Activated B cell treated with CpG ODN at 0.5 μM for 24 hours (primary cell): Measurements from ENCODE around the gene MCHR2. TPM values are rescaled to one million over a fixed set of nuclear protein-coding genes. Genes with fewer than 3 reads are reported as not detected.

Source experiments
- ATAC-seq: fragments of 200-7000 bp; cut with Tn5 transposase; one replicate; pipeline ENCODE4 v1.10.0; 2021; ENCODE audit warnings: low read depth, mild to moderate bottlenecking, moderate library complexity
- CTCF ChIA-PET: fragments of 350-600 bp; sonication (Branson Sonifier 250); formaldehyde crosslinking; loops from one replicate; lab custom pipeline; 2021; ENCODE audit warnings: antibody characterized with exemption; lab: Charles Lee
- POLR2A ChIA-PET: fragments of 350-600 bp; sonication (Branson Sonifier 250); formaldehyde crosslinking; loops from one replicate; lab custom pipeline; 2021; ENCODE audit warnings: antibody characterized with exemption; lab: Charles Lee
- DNase-seq: peaks from one replicate; pipeline ENCODE4 v3.0.0; 2022
- H3K27ac Mint-ChIP-seq: one replicate; pipeline ENCODE4 v1.8.0; 2020; ENCODE audit warnings: mixed read lengths
- H3K27me3 Mint-ChIP-seq: one replicate; pipeline ENCODE4 v1.8.0; 2021; ENCODE audit warnings: mixed read lengths
- H3K36me3 Mint-ChIP-seq: one replicate; pipeline ENCODE4 v1.8.0; 2021; ENCODE audit warnings: low read depth, mixed read lengths
- H3K4me1 Mint-ChIP-seq: one replicate; pipeline ENCODE4 v1.8.0; 2021; ENCODE audit warnings: mixed read lengths
- H3K4me3 Mint-ChIP-seq: one replicate; pipeline ENCODE4 v1.8.0; 2020; ENCODE audit warnings: mild to moderate bottlenecking, mixed read lengths
- H3K9me3 Mint-ChIP-seq: one replicate; pipeline ENCODE4 v1.8.0; 2020; ENCODE audit warnings: mixed read lengths
- intact Hi-C: fragments of 100-400 bp; cut with micrococcal nuclease; formaldehyde crosslinking; loops from one replicate; pipeline ENCODE4 v1.15.1; 2024
- total RNA-seq: library from RNA; stranded (reverse); gene quantifications from 2 replicates; pipeline ENCODE4 v1.2.3, GENCODE V29; 2022
- TF ChIP-seq, protein P1 (sequence below): fragments of 200-600 bp; IDR thresholded peaks from one replicate; pipeline ENCODE4 v1.8.0; 2022; ENCODE audit warnings: antibody characterized with exemption, mild to moderate bottlenecking

Gene MCHR2
- total RNA-seq, 1 donor from 2014 or later = not detected

GRCh38 chr6:99887066-99887465, 107.0 kb downstream of the MCHR2 start:
- TF ChIP-seq, protein P1, sequence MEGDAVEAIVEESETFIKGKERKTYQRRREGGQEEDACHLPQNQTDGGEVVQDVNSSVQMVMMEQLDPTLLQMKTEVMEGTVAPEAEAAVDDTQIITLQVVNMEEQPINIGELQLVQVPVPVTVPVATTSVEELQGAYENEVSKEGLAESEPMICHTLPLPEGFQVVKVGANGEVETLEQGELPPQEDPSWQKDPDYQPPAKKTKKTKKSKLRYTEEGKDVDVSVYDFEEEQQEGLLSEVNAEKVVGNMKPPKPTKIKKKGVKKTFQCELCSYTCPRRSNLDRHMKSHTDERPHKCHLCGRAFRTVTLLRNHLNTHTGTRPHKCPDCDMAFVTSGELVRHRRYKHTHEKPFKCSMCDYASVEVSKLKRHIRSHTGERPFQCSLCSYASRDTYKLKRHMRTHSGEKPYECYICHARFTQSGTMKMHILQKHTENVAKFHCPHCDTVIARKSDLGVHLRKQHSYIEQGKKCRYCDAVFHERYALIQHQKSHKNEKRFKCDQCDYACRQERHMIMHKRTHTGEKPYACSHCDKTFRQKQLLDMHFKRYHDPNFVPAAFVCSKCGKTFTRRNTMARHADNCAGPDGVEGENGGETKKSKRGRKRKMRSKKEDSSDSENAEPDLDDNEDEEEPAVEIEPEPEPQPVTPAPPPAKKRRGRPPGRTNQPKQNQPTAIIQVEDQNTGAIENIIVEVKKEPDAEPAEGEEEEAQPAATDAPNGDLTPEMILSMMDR = no peak
- CTCF ChIA-PET = no interaction called here
- no peak overlapping the region for H3K27ac Mint-ChIP-seq
- no peak overlapping the region for H3K4me3 Mint-ChIP-seq
- POLR2A ChIA-PET = no interaction called here
- DNase-seq (no peak), ATAC-seq (no peak)
- H3K9me3 Mint-ChIP-seq = peaks cover 2% of the 10 kb centered on the region
- H3K27me3 Mint-ChIP-seq = peaks cover 6% of the 10 kb centered on the region
- no peaks in the 10 kb centered on the region for H3K36me3 Mint-ChIP-seq
- H3K4me1 Mint-ChIP-seq = no peaks in the 10 kb centered on the region
- intact Hi-C loops = no loop called here

DNA sequence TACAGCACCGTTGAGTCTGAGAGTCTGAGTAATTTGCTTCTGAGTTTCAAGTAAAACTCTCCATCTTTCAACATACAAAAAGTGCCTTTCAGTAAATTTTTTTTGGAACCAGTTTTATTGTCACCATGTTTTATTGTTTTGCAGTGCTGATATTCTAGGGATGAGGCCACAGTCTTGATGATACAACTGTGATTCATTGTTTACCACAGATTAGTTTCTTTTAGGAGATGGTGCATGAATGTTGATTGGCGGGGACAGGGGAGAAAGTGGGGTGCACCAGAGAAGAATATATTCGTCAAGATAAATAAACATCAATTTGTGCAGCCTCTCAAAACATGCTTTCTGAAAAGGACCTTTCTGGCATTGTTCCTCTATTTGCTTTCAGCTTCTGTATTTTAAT, 109.0 kb downstream of the MCHR2 start:
- H3K36me3 Mint-ChIP-seq = no peaks in the 10 kb centered on the region
- TF ChIP-seq, protein P1 = no peak
- H3K4me1 Mint-ChIP-seq = no peaks in the 10 kb centered on the region
- CTCF ChIA-PET = no interaction called here
- H3K27me3 Mint-ChIP-seq = peaks cover 6% of the 10 kb centered on the region
- no peak for DNase-seq
- H3K4me3 Mint-ChIP-seq = no peak overlapping the region
- no peak for ATAC-seq
- POLR2A ChIA-PET = no interaction called here
- H3K27ac Mint-ChIP-seq = no peak overlapping the region
- intact Hi-C loops = no loop called here
- H3K9me3 Mint-ChIP-seq = peaks cover 2% of the 10 kb centered on the region

DNA sequence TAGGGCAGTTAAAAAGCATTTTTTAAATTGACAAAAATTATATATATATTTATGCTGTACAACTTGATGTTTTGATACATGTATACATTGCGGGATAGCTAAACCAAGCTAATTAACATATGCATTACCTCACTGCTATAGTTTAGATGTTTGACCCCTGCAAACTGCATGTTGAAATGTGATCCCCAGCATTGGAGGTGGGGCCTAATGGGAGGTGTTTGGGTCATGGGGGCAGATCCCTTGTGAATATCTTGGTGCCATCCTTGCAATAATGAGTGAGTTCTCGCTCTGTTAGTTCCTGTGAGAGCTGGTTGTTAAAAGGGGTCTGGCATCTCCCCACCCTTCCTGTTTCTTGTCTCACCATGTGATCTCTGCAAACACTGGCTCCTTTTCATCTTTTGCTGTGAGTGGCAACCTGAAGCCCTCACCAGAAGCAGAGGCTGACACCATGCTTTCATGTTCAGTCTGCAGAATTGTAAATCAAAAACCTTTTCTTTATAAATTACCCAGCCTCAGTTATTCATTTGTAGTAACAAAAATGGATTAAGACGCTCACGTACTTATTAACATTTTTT, 111.8 kb downstream of the MCHR2 start:
- POLR2A ChIA-PET = no interaction called here
- no peaks in the 10 kb centered on the region for H3K4me1 Mint-ChIP-seq
- no peaks in the 10 kb centered on the region for H3K36me3 Mint-ChIP-seq
- peaks cover 5% of the 10 kb centered on the region for H3K27me3 Mint-ChIP-seq
- no peak overlapping the region for H3K4me3 Mint-ChIP-seq
- no peaks in the 10 kb centered on the region for H3K9me3 Mint-ChIP-seq
- H3K27ac Mint-ChIP-seq = no peak overlapping the region
- CTCF ChIA-PET = no interaction called here
- intact Hi-C loops = no loop called here
- no peak for DNase-seq
- no peak for ATAC-seq
- TF ChIP-seq, protein P1 = no peak

DNA sequence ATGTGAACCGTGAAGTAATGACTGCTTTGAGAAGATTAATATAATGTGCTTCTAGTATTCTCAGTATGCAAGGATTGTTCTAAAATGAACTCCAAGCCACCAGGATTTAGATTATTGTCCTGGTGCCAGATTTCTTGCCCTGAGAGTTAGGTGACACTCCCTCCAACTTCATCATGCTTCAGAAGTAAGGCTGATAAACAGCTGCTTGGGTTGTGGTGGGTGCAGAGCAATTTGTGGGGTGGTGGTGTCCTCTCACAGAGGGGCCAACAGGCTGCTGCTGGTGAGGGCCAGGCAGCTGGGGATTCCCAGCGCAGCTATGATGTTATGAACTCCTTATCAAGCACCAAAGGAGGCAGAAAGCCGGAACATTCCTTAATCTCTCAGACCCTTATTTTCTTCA, 114.6 kb downstream of the MCHR2 start:
- no peak for DNase-seq
- ChIA-PET CTCF (no interaction called here), POLR2A (no interaction called here)
- no peaks in the 10 kb centered on the region for H3K36me3 Mint-ChIP-seq
- no peak for ATAC-seq
- intact Hi-C loops = no loop called here
- H3K27ac Mint-ChIP-seq = no peak overlapping the region
- no peaks in the 10 kb centered on the region for H3K4me1 Mint-ChIP-seq
- peaks cover 5% of the 10 kb centered on the region for H3K27me3 Mint-ChIP-seq
- H3K4me3 Mint-ChIP-seq = no peak overlapping the region
- no peaks in the 10 kb centered on the region for H3K9me3 Mint-ChIP-seq
- TF ChIP-seq, protein P1 = no peak

GRCh38 chr6:99875068-99875467, 119.0 kb downstream of the MCHR2 start:
- Mint-ChIP-seq H3K27ac (no peak overlapping the region), H3K9me3 (no peaks in the 10 kb centered on the region), H3K4me1 (no peaks in the 10 kb centered on the region), H3K4me3 (no peak overlapping the region), H3K27me3 (peaks cover 3% of the 10 kb centered on the region), H3K36me3 (no peaks in the 10 kb centered on the region)
- CTCF ChIA-PET = no interaction called here
- POLR2A ChIA-PET = no interaction called here
- ATAC-seq = no peak
- intact Hi-C loops = no loop called here
- no peak for DNase-seq
- TF ChIP-seq, protein P1 = no peak
